Activated CD4-positive, alpha-beta T cell treated with anti-CD3 and anti-CD28 coated beads, Interleukin-2, Interleukin-6, amounts not matched to agents 100 ng/mL and 50 ng/mL, durations not matched to agents 16 hours and 8 hours (primary cell): ENCODE results near the gene PACSIN2.
"Not testable (repeated sequence)": the region's sequence is repeated elsewhere in the genome, so short reads cannot be mapped to it uniquely, and the experiment has no call there.

Experiments
- DNase-seq: peaks from one replicate; pipeline ENCODE4 v3.0.0-alpha.2; 2020

PACSIN2 gene

DNA sequence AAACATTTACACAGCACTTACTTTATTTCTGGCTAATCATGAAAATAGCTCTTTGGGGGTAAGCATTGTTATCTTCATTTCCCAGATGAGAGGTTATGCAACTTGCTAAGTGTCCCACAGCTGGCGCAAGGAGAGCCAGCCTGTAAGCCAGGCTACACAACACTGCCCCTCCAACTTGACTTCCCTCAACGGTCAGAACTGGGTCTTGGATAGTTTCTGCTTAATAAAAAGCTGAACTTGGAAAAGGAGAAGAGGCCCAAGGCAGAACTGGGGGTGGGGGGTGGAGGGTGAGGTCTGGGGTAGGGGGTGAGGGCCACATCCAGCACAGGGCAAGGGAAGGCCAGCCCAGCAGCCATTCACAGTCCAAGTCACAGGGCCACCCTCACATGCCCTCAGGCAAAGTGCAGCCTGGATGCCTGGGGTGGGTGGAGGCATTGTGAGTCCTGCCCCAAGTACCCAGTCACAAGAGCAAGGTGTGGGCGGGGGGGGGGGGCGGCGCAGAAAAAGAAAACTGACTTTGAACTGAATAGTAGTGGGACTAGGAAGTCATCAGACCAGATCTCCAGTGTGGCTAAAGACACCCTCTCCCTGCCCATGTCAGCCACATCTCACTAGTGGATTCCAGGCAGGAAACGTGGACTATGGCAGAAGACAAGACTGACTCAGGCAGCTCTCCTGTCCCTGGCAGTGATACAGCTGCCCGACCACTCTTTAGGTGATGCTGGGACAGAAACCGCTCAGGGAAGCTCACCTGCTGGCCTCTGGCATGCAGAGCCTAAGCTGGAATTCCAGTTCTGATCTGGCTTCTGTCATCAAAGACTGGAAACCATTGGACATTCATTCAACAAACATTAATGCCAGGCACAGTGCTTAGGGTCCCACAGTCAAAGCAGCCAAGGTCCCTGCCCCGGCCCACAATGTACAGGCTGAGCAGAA is 52.4 kb downstream of the PACSIN2 start:
- DNase-seq, result no peak

DNA sequence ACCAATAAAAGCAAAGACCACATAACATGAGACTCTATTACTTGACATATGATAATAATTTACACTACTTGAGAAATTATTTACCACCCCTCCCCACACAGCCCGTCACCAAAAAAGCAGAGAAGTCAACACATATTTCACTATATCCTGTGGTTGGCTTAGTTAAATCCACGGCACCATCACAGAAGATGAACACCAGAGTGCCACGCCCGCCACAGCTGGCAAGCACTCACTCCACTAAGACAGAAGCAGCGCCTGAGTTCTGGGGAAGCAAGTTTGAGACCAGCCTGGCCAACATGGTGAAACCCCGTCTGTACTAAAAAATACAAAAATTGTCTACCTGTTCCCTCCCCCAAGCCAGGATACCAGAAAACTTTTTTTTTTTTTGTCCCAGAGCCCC is 53.1 kb downstream of the PACSIN2 start:
- DNase-seq, result no peak

DNA sequence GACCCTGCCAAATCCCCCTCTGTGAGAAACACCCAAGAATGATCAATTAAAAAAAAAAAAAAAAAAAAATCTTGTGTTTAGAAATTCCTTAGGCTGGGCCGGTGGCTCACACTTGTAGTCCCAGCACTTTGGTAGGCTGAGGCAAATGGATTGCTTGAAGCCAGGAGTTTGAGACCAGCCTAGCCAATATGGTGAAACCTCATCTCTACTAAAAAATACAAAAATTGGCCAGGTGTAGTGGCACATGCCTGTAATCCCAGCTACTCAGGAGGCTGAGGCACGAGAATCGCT is 53.6 kb downstream of the PACSIN2 start:
- not testable (repeated sequence) for DNase-seq

DNA sequence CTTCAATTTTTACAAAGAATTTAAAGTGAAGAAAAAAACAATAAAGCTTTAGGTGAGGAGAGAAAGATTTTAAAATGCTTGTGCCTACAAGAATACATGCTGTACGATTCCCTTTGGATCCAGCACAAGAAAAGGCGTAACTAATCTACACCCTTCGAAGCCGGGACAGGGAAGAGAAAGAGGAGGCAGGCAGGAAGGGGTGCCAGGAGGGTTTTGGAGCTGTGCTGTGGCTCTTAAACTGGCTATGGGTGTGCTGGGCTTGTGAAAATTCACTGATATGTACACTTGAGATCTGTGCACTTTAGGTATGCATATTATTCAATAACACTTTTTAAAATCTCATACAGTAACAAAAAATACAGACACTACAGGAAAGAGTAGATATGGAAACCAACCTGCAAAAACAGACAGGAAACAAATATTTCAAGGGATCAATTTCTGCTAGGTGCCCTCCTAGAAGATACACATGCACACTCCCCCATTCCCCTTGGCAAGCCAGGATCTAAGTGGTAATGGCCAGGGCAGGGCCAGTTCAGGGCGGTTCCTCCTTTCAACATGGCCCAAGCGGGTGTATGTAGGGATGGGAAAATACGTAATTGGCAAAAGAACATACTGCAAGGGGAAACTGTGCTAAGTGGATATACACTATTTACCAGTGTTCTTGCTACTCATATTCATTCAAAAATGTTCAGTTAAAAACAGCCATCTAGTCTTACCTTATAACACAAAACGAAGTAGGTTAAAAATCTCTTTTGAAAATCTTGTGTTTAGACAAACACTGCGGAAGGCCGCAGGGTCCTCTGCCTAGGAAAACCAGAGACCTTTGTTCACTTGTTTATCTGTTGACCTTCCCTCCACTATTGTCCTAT is 54.2 kb downstream of the PACSIN2 start:
- no peak for DNase-seq

DNA sequence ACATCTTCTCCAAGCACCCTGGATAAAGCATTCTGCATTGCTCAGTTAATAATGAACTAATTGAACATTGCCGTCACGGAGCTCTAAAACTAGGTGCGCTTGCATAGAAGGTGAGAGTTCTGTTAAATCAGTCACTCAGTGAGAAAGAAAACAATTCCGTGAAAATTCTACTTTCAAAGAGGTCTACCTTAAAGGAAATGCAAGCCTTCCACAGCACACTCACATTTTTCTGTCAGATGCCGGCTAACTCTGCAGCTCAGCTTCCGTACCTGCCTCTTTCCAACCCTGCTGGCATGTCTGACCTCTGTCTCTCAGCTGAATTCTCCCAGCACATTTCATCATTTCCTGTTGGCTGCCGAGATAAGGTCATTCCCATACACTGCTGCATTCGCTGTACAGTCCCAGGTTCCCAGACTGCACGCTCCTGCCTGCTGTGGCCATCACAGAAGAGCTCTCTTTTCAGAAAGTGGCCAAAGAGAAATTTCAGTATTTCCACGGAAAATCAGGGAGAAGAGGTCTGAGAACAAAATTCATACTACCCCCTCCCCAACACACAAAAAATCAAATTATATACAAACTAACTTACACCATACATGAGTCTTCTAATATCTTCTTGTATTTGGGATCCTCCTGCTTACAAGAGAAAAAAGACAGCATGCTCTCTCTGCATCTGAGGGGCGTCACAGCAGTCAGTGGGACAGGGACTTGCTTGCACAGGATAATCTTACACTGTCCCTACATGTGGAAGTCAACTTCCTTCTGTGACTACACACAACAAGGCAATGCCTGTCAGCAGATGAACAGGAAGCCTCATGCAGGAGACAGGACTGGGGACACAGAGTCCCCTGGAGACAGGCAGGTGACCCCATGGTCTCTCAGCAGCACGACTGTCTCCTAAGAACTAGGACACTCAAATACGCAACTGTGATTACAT is 55.1 kb downstream of the PACSIN2 start:
- DNase-seq, result no peak

DNA sequence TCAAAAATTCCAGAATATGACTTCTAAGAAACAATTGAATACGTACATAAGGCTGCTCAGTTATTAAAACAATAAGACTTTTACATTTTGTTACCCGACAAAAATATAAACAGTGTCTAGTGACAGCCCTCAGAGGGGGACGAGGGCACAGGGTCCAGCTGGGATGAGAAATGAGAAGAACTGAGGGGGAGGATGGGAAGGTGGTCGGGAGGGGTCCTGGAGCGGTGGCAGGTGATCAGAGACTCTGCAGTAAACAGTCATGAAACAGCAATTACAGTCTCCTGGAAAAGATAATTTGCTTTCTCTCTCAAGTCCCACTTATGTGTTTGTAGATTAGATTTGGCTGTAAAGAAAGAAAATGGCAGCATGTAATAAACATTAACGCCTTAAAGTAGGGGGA is 56.0 kb downstream of the PACSIN2 start:
- DNase-seq, result no peak

DNA sequence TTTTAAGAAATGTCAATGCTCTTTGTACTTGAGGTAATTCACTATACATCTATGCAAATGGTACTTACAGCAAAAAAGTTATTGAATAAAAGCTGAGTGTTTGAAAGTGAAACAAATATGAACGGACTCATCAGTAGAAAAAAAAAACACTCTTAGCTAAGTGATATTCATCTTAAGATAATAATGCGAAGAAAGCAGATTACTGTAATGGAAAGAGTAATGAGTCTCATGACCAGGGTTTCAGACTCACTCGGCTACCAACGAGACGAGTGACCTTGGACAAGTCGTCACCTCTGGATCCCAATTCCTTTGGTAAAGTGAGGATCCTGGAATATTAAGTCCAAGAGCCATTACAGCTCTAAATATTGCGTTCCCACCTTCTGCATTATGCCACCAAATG is 57.0 kb downstream of the PACSIN2 start:
- DNase-seq, result no peak

DNA sequence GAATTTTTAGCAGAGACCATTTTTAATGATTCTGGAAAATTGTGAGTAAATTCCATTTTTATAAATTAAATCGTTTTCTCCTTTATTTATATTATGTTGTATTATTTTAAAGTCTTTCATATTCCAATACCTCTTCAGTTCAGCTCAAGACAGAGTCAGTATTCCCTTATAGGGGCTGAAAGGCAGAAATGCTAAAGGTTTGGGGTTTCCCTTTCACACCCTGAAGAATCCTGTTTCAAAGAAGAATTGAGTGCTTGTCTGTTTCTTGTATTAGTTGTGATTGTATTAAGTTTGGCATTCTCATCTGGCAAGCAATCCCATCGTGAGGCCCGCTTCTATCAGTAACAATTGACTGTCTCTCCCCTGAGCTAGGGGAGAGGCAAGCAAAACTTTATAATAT is 57.4 kb downstream of the PACSIN2 start:
- DNase-seq, result no peak

DNA sequence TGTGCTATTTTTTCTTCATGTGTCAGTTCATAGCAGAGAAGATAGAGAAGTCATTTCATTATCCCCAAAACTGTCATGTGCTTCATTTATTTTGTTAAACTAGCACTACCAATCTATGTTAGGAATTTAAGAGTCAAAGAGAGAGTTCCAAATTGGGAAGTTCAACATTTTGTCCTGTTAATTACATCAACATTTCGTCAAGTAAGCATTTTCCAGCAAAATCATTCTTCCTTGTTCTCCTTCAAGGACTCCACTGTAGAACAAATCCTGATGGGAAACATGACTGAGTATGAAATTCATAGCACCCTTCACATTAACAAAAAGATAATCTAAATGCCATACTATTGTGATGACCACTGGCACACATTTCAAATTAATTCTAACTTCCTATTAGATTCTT is 59.1 kb downstream of the PACSIN2 start:
- DNase-seq, result no peak

DNA sequence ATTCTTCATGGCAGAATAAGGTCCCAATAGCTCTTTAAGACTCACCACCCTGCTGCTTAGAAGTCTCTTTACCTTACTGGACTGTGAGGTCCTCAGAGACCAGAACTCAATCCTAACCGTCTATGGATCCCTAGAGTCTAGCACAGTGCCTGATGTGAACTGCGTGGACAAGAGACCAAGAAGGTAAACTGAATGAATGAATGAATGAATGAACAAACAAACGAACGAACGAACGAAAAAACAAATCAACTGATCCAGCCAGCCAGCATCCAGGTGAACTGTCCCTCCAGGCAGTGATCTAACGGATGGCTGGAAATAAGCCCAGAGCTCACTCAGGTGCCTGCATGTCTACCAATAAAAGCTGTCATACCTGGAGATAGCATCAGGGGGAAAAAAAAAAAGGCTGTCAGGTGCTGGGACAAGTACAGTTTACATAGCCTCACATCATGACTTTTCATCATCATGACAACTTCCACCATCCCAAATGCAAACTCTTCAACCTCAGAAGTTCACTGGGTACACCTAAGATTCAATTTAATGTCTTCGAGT is 59.8 kb downstream of the PACSIN2 start:
- no peak for DNase-seq

DNA sequence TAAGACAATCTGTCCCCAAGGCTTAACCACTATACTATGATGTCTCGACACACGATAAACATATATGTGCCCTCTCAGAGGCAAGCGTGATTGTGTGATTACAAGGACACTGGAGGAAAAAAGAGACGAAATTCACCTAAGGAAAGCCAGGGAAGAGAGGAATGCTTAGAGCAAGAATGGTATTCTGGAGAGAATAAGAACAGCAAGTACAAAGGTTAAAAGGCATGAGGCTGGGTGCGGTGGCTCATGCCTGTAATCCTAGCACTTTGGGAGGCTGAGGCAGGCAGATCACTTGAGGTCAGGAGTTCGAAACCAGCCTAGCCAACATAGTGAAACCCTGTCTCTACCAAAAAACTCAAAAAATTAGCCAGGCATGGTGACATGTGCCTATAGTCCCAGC is 61.2 kb downstream of the PACSIN2 start:
- DNase-seq, result not testable (repeated sequence)

DNA sequence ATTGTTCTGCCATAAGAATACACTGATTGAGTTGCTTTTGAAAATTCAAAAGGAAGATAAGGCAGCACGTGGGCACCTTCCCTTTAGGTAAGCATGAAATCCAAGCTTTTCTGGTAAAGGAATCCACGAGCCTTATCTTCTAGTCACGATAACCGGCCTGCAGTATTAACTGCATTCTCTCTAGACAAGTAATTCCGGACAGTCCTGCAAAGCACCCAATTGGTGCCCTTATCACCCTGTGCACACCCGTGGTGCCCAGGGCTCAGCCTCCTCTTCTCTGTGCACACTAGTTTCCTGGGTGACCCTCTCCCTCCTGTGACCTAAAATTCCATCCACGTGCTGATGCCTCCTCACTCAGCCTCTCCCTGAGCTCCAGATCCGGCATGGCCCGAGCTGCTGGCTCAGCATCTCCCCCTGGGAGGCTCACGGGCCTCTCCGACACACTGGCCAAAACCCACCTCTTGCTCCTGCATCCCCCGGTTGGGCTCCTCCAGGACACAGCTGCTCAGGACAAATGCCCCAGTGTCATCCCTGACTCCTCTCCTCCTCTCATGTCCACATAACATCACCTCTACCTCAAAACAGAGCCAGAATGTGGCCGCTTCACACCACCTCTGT is 63.7 kb downstream of the PACSIN2 start:
- DNase-seq, result no peak

DNA sequence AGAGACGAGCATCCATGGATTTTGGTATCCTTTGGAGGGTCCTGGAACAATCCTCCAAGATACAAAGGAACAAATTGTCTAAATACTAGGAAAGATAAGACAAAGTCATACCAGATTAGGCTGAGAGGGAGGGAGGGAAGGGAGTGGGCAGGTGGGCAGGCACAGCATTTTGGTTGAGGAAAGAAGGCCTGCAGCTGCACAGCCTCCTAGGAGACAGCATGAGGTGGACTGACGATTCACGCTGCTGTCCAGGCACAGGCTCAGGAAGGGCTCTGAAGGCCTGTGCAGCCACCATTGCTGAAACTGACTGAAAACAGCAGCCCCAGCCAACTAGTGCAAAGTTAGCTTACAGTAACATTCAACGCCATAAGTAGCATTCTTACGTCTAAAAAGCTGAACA is 64.7 kb downstream of the PACSIN2 start:
- DNase-seq, result no peak

DNA sequence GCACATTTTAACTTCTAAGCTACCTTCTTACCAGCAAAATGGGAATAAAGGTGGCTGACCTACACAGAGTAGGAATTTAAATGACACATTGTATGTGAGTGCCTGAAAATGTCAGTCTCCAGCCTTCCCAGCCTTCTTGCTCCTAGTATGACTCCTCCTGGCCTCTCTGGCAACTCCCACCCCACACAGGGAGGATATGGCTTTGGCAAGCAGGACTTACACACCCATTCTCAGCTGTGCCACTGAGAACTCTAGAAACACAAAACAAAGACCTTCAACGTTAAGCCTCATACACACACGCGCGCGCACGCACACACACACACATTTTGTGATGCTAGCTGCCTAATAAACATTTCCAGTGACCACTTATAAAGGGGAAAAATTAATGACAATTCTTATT is 65.8 kb downstream of the PACSIN2 start:
- no peak for DNase-seq

DNA sequence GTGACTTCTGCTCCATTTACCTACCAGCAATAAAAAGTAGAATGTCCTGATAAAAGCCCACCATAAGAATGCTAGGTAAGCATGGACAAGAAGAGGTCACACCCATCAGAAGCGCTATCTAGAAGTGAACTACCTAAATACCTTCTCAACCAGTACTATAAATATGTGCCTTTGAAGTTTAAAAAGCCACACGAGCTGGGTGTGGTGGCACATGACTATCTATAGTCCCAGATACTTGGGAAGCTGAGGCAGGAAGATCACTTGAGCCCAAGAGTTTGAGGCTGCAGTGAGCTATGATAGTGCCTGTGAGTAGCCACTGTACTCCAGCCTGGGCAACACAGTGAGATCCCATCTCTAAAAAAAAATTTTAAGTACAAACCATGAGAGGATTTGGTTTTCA is 66.7 kb downstream of the PACSIN2 start:
- DNase-seq, result no peak

DNA sequence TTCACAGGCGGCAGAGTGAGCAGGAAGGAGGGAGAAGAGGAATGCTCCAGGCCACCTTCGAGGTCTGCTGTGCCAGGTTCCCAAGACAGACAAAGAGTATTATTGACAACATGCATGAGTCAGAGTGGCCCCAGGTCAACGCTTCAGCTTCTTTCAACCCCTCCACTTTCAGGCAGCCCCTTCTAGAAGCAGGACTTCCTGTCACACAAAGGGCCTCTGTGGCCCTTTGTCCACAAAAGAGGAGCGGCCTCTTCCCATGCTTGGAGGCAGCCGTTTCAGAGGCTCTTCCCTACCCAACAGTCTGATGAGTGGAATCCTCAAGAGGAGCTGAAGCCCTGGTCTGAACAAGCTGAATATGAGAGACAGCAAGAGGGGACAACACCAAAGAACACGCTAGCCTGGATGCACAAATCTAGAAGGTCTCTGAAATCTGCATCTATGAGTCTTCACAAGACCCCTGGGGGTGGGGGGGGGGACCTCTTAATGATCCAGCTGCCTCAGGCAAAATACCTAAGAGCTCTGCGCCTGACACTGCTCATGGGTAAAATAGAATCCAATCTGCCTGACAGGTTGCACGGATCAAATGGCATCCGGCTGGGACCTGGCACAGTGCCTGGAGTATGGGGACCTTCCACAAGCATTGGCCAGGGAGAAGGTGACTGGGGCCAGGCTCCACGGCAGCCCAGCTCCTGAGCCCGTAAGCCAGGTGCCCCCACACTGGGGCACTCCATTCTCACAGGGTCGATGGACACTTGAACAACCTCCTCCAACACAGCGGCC is 67.5 kb downstream of the PACSIN2 start:
- DNase-seq, result no peak

DNA sequence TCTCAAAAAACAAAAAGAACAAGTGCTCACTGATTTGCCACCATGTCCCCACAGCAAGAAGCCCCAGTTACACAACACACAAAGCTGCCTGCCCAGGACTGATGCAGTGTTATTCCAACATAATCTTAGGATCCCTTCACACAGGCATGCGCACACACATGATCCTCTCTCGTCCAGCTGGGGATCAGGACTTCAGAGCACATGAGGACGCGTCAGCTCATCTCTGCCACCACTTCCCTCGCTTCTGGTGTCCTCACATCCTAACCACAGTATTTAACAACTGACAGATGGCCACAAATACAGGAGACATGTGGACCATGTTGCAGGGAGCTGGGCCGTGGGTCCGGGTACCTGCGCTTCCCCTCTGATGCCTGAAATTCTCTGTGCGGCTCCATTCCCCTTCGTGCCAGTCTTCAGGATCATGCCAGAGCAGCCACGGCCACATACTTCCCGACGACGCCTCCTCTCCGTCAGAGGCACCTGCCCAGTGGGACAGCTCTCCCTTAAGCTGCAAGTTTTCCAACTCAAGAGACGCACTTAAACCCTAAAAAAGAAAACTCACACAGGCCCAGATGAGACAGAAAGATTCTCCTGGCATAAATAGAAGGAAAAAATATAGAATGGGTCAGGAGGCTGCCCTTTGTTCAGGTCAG is 68.3 kb downstream of the PACSIN2 start:
- no peak for DNase-seq

DNA sequence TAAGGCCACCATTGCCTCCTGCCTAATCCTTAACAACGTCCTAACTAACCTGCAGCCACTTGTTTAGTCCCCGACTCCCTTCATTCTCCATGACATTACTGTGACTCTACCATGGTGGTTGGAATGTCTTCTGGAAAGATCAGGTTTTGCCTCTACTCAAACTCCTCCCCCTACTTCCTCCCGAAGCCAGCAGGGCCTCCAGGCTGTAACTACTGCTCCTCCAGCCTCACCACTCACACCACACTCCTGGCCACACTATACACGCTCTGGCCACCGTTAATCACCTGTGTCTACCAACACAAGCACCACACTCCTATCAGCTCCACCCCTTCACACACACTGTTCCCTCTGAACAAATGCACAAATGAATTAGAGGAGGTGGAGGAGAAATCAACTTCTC is 69.2 kb downstream of the PACSIN2 start:
- DNase-seq, result no peak

DNA sequence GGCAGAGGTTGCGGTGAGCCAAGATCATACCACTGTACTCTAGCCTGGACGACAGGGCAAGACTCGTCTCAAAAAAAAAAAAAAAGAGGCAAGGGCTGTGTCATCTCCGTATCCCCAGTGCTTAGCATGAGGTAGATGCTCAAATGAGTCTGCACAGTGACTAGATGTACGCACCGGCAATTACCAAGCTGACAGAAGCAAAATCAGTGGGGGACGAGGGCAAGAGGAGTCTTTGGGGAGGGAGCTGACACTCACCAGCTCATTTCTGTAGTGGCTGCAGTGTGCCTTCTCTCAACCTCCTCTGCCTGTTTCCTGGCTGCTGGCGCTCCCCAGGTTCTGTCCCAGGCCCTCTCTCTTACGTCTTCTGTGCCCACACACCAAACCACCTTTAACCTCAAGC is 69.9 kb downstream of the PACSIN2 start:
- DNase-seq, result no peak

DNA sequence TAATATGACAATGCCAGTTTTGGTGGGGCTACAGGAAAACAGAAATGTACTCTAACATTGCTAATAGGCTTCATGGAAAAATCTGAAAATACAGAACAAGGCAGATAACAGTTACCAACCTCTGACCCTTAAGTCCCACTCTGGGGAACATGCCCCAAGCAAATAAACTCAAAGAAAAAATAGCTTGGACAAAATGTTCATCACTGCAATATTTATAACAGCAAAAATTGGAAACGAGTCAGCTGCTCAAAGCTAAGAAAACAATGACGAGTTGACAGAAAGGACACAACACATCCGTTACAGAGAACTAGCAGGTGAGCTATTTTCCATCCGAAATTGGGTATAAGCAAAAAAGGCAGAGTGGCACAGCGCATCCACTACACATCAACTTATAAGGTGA is 70.5 kb downstream of the PACSIN2 start:
- DNase-seq, result no peak

DNA sequence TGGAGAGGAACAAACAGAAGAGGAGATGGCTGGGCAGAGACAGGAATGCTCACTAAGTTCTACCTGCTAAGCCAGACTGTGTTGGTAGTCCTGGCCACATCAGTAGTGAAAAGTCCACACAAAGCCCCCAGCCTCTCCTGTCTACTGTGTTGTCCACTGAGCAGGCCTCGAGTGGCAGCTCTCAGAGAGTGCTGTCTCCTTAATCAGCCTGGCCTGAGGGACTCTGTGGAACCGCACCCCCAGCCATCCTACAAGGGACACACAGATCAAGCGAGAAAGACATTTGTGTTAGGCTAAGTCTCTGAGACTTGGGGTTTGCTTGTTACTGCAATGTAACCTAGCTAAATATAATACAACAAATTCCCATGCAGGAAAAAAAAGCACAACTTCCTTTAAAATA is 71.0 kb downstream of the PACSIN2 start:
- no peak for DNase-seq
